ENCODE results near the gene TOP3A.
A peak's percentile ranks its signal among the peaks of the same experiment; 100 is the strongest.
"Not testable (repeated sequence)": the region's sequence is repeated elsewhere in the genome, so short reads cannot be mapped to it uniquely, and the experiment has no call there.

Gene TOP3A

DNA sequence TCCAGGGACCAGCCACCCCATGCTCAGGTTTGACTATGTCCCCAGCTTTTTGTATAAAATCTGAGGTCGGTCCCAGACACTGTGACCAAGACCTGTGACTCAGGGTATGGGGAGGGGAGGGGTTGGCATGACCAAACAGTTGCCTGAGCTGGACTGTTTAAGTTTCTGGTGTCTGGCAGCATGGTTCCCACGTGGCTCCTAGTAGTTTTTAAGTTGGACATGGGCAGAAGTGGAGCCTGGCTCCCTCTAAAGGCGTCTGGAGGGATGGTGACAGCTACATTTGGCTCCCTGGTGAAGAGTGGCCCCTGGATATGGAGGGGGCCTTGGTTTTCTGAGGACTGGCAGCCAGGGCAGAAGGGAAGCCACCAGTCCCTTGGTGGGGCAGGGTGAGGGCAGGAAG is 8.2 kb upstream of the TOP3A start:
- DNase-seq: no peak

- no peak for DNase-seq
These were observed 7.7 kb upstream of the TOP3A start for GRCh38 chr17:18322522-18322921.

DNA sequence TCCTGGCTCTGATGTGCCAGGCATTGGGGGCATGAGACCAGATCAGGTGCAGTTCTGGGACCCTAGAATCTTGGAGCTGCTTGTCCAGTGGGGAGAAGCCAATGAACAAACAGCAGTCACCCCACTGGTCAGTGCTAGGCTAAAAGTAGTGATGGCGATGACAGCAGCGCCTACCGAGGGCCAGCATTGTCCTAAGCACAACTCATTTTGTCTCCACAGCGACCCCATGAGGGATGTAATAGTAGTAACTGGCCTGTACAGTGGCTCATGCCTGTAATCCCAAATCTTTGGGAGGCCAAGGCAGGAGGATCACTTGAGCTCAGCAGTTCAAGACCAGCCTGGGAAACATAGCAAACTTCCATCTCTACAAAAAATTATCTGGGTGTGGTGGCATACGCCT is 6.5 kb upstream of the TOP3A start:
- no peak for DNase-seq

GRCh38 chr17:18320301-18320700 is 5.5 kb upstream of the TOP3A start:
- no peak for DNase-seq

- DNase-seq: no peak
These were observed 4.9 kb upstream of the TOP3A start for GRCh38 chr17:18319604-18320256.

DNA sequence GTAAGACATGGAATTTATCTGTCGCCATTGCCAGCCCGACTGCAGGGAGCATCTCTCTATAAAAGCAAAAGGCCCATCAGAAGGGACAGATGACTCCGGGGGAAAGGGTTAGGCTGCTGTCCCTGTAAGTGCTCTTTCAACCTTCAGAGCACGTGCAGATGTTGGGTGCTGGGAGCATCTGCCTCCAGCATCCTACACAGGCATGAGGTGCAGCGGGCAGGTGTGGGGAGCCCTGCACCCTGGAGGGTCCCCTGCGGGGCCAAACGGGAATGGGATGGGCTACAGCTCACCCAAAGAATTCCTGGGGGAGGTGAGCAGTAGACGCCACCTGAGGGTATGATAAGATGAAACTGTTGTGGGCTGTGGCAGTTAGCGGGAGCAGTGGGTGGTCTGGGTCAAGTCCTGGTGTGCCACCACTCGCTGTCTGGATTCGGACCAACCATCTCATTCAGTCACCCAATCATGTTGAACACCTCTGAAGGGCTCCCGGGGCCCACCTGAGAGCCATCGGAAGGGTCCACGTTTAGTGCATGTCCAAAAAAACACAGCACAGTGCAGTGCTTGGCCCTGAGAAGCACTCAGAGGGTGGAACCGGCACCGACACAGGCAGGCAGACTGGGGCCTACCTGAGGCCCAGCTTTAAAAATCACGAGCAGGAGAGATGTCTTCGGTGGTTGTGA is 4.1 kb upstream of the TOP3A start:
- no peak for DNase-seq

GRCh38 chr17:18318117-18318516 is 3.3 kb upstream of the TOP3A start:
- DNase-seq: no peak

GRCh38 chr17:18315961-18316360 is 1.2 kb upstream of the TOP3A start:
- no peak for DNase-seq

- DNase-seq: no peak
These were observed 748 bp upstream of the TOP3A start for GRCh38 chr17:18315562-18315922.

DNA sequence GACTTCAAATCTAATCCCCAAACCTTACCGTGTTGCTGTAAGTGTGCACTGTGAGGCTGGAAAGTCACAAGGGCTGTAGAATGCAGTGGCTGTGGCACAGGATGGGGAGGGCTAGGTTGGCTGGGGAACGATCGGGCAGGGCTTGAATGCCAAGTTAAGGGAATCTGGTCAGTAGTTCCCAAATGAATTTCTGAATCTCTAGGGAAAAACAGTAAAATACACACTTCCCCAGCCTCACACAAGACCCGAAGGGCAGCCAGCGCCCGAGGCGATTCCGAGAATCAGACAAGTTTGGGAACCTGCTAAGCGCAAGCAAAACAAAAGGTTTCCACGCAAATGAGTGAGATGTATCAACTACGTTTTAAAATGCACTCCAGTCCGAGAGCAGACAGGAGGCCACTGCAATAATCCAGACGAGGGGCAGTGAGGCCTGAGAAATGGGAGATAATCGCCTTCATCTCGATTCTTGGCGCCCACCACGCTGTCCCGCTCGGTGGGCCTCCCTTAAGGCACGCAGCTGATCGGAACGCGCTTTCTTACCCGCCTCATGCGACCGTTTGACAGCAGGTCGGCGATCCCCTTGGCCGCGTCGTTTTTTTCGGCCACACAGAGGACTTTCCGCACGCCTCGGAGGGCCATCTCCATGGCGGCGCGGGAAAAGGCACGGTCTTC is 599 bp downstream of the TOP3A start:
- DNase-seq: no peak

DNA sequence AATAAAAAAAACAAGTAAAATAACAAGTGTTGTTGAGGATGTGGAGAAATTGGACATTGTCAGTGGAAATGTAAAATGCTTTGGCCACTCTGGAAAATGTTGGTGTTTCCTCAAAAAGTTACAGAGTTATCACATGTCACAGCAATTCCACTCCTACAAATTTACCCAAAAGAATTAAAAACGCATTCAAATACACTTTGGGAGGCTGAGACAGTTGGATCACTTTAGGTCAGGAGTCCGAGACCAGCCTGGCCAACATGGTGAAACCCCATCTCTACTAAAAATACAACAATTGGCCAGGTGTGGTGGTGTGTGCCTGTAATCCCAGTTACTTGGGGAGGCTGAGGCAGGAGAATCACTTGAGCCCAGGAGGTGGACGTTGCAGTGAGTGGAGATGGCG is 5.6 kb downstream of the TOP3A start:
- no peak for DNase-seq

- DNase-seq: not testable (repeated sequence)
These were observed 11.6 kb downstream of the TOP3A start for GRCh38 chr17:18303206-18303605.

GRCh38 chr17:18300725-18301480 is 13.9 kb downstream of the TOP3A start:
- no peak for DNase-seq

DNA sequence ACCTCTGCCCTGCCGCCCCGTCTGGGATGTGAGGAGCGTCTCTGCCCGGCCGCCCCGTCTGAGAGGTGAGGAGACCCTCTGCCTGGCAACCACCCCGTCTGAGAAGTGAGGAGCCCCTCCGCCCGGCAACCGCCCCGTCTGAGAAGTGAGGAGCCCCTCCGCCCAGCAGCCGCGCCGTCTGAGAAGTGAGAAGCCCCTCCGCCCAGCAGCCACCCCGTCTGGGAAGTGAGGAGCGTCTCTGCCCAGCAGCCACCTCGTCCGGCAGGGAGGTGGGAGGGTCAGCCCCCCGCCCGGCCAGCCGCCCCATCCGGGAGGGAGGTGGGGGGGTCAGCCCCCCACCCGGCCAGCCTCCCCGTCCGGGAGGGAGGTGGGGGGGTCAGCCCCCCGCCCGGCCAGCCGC is 16.7 kb downstream of the TOP3A start:
- not testable (repeated sequence) for DNase-seq

DNA sequence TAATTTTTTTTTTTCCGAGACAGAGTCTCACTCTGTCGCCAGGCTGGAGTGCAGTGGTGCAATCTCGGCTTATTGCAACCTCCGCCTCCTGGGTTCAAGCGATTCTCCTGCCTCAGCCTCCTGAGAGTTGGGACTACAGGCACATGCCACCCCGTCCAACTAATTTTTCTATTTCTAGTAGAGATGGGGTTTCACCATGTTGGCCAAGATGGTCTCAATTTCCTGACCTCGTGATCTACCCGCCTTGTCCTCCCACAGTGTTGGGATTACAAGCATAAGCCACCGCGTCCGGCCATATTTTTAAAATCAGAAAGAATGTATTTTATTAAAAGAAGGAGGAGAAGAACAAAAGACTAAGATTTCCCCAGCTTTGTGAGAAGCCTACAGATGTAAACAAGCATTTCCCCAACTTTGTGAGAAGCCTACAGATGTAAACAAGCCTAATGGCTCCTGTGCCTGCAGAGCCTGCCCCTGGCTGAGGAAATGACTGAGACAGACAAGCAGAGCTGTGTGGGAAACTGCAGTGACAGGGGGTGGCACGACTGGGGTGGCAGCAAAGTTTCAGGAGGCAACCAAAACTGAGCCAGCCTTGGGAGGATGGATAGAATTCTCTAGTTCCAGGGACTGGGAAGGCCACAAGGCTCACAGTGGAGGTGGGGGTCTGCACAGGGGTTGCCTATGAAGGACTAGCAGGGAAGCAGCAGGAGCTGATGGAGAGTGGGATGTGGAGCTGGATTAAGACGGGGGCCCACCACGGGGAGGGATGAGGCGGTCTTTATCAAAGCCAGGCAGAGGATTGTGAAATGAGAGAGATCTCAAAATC is 22.9 kb downstream of the TOP3A start:
- DNase-seq: no peak

DNA sequence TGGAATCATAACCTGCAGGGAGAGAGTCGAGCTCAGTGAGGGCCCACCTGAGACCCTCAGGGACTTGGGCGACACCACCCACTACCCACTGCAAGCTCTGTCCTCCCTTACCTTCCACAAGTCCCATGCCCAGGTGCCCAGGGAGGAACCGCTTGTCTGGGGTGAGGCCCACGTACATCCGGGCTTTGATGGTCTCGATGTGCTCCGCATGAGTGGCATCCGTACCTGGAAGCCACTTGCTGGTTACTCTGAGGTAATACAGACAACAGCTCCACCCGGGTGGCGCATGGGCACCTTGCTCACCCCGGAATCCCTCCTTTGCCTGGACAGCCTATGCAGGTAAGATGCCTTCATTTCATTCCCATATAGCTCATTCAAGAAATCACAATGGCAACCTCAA is 29.5 kb downstream of the TOP3A start:
- no peak for DNase-seq

DNA sequence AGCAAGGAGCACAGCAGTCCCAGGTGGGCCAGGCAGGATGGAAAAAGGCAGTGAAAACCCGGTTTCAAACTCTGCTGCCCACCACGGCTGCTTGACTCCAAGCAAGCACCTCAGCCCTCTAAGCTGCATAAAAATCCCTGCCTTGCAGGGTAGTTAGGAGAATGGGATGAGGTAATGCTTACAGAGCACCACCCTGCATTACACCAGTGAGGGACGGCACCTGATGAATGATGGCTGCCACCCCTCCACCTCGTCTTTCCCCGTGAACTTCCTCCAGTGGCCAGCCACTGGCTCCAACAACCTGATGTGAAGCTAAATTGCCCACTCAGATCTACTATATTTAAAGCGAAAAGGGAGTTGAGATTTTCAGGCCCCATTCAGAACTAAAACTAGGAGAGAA is 33.0 kb downstream of the TOP3A start:
- no peak for DNase-seq

DNA sequence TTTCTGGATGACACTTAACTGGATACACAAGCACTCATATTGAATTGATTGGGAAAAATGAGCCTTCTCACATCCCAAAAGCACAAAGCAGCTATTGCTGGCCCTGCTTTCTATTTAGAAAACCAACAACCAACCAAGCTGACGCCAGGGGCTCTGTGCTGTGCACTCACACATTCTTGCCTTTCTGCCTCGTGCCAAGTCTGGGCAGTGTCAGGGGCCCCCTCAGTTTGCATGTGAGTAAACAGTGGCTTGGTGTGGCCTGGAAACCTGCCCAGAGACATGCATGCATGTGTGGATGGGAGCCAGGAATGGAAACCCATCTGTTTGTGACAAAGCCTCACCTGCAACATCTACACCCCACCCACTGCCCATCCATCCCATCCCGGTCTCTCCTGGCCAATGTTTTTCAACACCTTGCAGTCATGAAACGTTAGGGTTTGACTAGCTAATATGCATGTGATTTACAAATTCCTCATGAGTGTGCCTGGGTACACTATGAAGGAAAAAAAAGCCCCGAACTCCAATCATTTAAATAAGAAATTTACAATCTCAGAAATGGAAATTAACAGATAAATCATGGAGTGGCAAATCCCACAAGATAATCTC is 33.9 kb downstream of the TOP3A start:
- DNase-seq: peak; percentile 71

DNA sequence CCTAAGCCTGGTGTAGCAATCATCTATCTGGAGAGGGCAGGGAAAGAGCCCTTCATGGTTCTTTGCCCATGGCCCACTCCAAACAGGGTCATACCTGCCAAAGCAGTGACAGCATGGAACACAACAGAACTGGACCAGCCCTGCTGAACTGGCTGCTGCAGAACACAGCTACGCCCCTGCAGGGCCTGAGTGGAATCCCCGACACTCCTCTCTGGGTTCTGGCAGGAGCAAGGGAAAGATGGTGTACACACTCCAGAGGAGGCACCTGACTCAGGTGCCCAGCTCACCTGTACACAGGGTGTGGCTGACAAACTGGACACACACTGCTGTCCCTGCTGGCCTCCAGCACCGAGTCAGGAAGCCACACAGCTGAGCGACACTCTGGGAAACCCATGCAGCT is 34.5 kb downstream of the TOP3A start:
- DNase-seq: no peak

DNA sequence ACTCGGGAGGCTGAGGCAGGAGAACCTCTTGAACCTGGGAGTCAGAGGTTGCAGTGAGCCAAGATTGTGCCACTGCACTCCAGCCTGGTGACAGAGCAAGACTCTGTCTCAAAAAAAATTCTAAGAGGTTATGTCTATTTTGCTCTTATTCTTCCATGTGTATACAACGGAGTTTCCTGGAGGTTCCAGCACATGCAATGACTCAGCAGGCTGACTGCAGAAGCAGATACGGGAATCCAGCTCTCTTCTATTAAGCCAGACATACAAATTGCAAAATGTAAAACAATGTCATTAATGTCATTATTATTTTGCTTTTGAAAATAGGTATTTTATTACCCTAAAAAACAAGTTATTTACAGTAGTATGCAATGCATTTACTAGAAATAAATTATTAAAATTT is 35.9 kb downstream of the TOP3A start:
- no peak for DNase-seq

GRCh38 chr17:18277076-18277475 is 37.7 kb downstream of the TOP3A start:
- no peak for DNase-seq
